Transverse colon (tissue), 4 donors: ENCODE results near the gene GMIP. TPM values are rescaled to one million over a fixed set of nuclear protein-coding genes. Genes with fewer than 3 reads are reported as not detected.
A peak's percentile ranks its signal among the peaks of the same experiment; 100 is the strongest.

Source experiments
- DNase-seq: peaks from one replicate; pipeline ENCODE4 v3.0.0-alpha.2; 2019
- H3K27ac ChIP-seq, 4 donors: fragments of 200-600 bp; sonication (generic); 2 replicates each; pipeline ENCODE4 v1.5.1; 2016 to 2018; ENCODE audit warnings: inconsistent platforms in 4 of 4
- H3K27me3 ChIP-seq: fragments of 200-600 bp; sonication (generic); 2 replicates; pipeline ENCODE4 v1.5.1; 2017; ENCODE audit warnings: inconsistent platforms
- H3K36me3 ChIP-seq, 4 donors: fragments of 200-600 bp; sonication (generic); 2 replicates each; pipeline ENCODE4 v1.5.1; 2017 to 2019; ENCODE audit warnings: inconsistent platforms in 4 of 4
- H3K4me1 ChIP-seq, 4 donors: fragments of 200-600 bp; sonication (generic); 2 replicates each; pipeline ENCODE4 v1.5.1; 2017 to 2020; ENCODE audit warnings: inconsistent platforms in 4 of 4
- H3K4me3 ChIP-seq, 4 donors: fragments of 200-600 bp; sonication (generic); 1 replicate in 1 of 4; 2 replicates in 3 of 4; pipeline versions ENCODE4 v1.5.1 to v1.6.1; 2017 to 2019; ENCODE audit warnings: inconsistent platforms in 4 of 4
- H3K9me3 ChIP-seq, 2 donors: fragments of 200-600 bp; sonication (generic); 2 replicates each; pipeline ENCODE4 v1.5.1; 2017 to 2019; ENCODE audit warnings: inconsistent platforms in 2 of 2
- EP300 ChIP-seq: sonication (generic); formaldehyde crosslinking; IDR thresholded peaks from one replicate; pipeline ENCODE4 v1.6.1; 2017; ENCODE audit warnings: antibody characterized with exemption, low read depth
- POLR2A ChIP-seq: fragments of 450-650 bp; IDR thresholded peaks from one replicate; pipeline ENCODE4 v1.6.1; 2016; ENCODE audit warnings: antibody characterized with exemption, mild to moderate bottlenecking, moderate library complexity
- POLR2AphosphoS5 ChIP-seq, 3 donors: sonication (generic); formaldehyde crosslinking; IDR thresholded peaks; one replicate each; pipeline ENCODE4 v1.6.1; 2016; ENCODE audit warnings: antibody characterized with exemption in 3 of 3
- WGBS, 2 donors: methylation state at CpG; one replicate each; pipeline ENCODE4 v1.1.5; 2018; ENCODE audit warnings: low coverage in 1 of 2; 5-methylcytosine and 5-hydroxymethylcytosine counted together
- in situ Hi-C, 4 donors: fragments of 200-750 bp; cut with MboI; loops; one replicate each; pipeline versions ENCODE4 v1.15.0 to v1.15.1; 2017; ENCODE audit warnings: low sequenced_read_pairs in 3 of 4, low pct_ligation_motif_present in 1 of 4, low pct_unique_long_range_greater_than_20kb in 1 of 4
- intact Hi-C: fragments of 100-400 bp; cut with DNase I; formaldehyde crosslinking; loops from one replicate; pipeline ENCODE4 v1.15.1; 2023; ENCODE audit warnings: low total_unique reads
- total RNA-seq, 4 donors: library from RNA; depleted of rRNA; stranded (reverse); fragments of >200 nt; gene quantifications; one replicate each; pipeline ENCODE4 v1.1.0, GENCODE V29; 2016
- TF ChIP-seq, protein P1 (sequence below), 5 experiments: fragments of 200-600 bp in 3 of 5; fragments of 450-650 bp in 2 of 5; sonication (generic) in 3 of 5; IDR thresholded peaks; 1 replicate in 2 of 5; 2 replicates in 3 of 5; pipeline ENCODE4 v1.5.1; 2016 to 2017; ENCODE audit warnings: antibody characterized with exemption in 5 of 5, inconsistent platforms in 3 of 5, mild to moderate bottlenecking in 2 of 5, moderate library complexity in 1 of 5

GMIP gene
- total RNA-seq, 4 donors from 2014 or later = 17.3 to 84.9 (median 27.2) TPM

DNA sequence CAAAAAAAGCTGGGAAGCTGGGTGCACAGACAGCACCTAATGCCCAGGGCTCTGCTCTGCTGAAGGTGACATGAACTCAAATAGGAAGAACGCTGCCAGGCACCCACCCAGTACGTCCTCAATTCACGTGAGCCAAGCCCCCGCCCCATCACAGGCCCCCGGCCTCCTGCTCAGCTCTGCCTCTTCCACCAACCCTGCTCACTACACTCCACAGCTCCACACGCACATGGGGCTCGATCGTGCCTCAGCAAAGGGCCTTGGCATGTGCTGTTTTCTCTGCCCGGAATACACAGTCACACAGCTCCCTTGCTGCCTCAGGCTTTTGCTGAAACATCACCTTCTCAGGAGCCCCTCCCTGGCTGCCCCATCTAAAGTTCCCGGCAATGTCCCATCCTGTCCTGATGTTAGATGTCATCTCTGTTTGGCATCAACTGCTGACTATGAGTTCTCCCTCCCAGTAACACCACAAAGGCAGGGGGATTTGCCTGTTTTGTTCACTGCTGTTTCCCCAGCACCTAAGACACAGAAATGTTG lies 17.8 kb upstream of the GMIP start:
- H3K9me3 ChIP-seq = no peaks in the 10 kb centered on the region
- peaks cover 0 to 29% (median 12%) of the 10 kb centered on the region in 4 donors for H3K36me3 ChIP-seq
- 78 to 85% methylated on average over 6 to 10 of the region's 10 CpGs for WGBS, 2 donors
- TF ChIP-seq POLR2AphosphoS5 (IDR thresholded peaks at IDR 0.05) = no peak
- no peak for TF ChIP-seq EP300
- TF ChIP-seq, protein P1, sequence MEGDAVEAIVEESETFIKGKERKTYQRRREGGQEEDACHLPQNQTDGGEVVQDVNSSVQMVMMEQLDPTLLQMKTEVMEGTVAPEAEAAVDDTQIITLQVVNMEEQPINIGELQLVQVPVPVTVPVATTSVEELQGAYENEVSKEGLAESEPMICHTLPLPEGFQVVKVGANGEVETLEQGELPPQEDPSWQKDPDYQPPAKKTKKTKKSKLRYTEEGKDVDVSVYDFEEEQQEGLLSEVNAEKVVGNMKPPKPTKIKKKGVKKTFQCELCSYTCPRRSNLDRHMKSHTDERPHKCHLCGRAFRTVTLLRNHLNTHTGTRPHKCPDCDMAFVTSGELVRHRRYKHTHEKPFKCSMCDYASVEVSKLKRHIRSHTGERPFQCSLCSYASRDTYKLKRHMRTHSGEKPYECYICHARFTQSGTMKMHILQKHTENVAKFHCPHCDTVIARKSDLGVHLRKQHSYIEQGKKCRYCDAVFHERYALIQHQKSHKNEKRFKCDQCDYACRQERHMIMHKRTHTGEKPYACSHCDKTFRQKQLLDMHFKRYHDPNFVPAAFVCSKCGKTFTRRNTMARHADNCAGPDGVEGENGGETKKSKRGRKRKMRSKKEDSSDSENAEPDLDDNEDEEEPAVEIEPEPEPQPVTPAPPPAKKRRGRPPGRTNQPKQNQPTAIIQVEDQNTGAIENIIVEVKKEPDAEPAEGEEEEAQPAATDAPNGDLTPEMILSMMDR (IDR thresholded peaks at IDR 0.05) = no peak
- no peak for TF ChIP-seq POLR2A
- H3K27me3 ChIP-seq = no peaks in the 10 kb centered on the region
- in situ Hi-C loops = no loop called here
- H3K4me3 ChIP-seq = no peak overlapping the region
- H3K27ac ChIP-seq = peak overlapping the region in 2 of 4 donors; percentile 4 to 86
- no peak for DNase-seq
- H3K4me1 ChIP-seq = peaks cover 7 to 24% (median 12%) of the 10 kb centered on the region in 4 donors
- intact Hi-C loops = no loop called here

DNA sequence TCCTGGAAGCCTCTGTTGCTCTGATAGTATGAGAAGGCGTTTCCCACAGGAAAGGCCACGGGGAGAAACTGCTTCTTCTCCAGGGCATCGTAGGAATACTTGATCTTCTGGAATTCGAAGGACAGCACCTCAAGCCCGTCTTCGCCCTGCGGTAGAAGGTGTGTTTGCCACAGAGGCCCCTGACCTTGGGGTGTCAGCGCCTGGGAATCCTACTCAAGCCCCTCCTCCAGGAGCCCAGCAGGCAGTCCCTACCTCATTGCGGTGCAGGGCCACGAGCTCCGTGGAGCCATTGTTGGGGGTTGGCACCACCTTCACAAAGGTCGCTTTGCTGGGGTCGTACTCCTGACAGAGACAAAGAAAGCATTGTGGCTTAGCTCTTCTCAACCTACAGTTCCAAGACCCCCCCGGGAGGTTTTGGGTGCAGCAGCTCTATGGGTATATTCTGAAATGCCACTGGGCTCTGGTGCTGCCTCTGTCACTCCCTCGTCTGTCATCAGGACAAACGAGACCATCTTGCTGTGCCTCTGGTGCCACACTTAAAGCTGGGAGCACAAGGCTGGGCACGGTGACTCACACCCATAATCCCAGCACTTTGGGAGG lies 16.3 kb upstream of the GMIP start:
- Histone ChIP-seq H3K4me1 (peaks cover 7 to 24% (median 12%) of the 10 kb centered on the region in 4 donors), H3K36me3 (peaks cover 0 to 44% (median 18%) of the 10 kb centered on the region in 4 donors), H3K9me3 (no peaks in the 10 kb centered on the region), H3K27me3 (no peaks in the 10 kb centered on the region), H3K27ac (no peak overlapping the region), H3K4me3 (no peak overlapping the region)
- intact Hi-C loops = no loop called here
- no peak for DNase-seq
- WGBS, 2 donors = 87 to 90% methylated on average over 6 to 17 of the region's 17 CpGs
- in situ Hi-C loops = no loop called here
- TF ChIP-seq POLR2A (no peak), EP300 (no peak), POLR2AphosphoS5 (IDR thresholded peaks at IDR 0.05) (no peak)
- TF ChIP-seq, protein P1 (IDR thresholded peaks at IDR 0.05) = no peak

DNA sequence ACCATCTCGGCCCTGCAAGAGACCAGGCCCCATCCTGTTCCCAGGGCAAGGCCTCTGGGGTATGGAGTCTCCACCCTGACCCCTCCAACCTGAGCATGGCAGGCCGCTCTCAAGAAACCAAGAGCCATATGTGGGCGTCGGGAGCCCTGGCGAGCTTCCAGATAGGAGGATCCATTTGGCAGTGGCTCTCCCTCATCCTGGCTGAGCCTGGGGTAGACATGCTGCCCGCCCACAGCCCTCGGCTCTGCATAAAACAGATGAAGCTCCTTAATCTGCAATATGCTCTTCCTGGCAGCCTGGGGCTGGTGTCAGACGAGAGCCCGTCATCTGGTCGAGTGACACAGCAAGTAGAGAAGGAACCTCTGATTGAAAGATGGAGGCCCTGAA lies 13.9 kb upstream of the GMIP start:
- Histone ChIP-seq H3K27me3 (no peaks in the 10 kb centered on the region), H3K9me3 (no peaks in the 10 kb centered on the region), H3K4me3 (no peak overlapping the region), H3K27ac (no peak overlapping the region), H3K36me3 (peaks cover 0 to 62% (median 32%) of the 10 kb centered on the region in 4 donors), H3K4me1 (peaks cover 2 to 15% (median 5%) of the 10 kb centered on the region in 4 donors)
- TF ChIP-seq, protein P1 (IDR thresholded peaks at IDR 0.05) = no peak
- TF ChIP-seq EP300 (no peak), POLR2A (no peak), POLR2AphosphoS5 (IDR thresholded peaks at IDR 0.05) (no peak)
- intact Hi-C loops = no loop called here
- in situ Hi-C loops = no loop called here
- WGBS, 2 donors = 81% methylated on average over 10 of the region's 10 CpGs; no CpG with 5 or more reads in 1 of the 2 donors
- no peak for DNase-seq

DNA sequence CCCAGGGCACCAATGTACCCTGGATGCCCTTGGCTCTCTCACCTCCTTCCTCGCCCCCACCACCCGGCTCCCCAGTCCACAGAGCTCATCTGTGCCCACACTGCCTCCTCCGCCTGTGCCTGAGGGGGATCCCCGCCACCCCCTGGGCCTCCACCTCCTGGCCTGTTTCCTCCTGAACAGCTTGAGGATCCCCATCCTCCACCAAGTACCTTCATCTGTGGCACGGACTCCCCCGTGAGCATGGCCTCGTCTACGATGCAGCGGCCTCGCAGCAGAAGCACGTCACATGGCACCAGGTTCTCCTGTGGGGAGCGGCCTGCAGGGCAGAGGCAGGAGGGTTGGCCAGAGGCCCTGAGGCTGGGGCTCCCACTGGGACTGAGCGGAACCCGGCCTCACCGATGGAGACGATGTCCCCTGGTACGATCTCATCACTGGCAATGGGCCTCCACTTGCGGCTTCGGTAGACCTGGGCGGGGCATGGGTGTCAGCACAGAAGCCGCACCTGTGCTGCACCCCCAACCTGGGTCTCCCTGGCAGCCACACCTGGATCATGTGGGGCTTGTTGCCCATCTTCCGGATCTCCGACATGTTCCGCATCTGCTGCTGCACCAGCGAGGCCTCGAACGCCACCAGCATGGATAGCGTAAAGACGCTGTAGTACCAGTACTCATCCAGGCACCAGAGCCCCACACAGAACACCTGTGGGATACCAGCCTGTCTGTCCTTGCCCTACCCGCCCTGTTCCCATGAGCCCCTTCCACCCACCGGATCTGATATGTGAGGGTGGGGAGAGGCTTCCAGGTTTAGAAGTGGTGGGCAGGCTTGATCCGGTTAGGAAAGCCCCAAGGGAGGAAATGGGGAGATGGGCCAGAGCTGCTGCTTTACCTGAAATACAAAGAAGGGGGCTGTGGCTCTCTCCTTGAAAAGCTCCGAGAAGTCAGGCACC lies 13.3 kb upstream of the GMIP start:
- TF ChIP-seq, protein P1 (IDR thresholded peaks at IDR 0.05) = no peak
- TF ChIP-seq POLR2AphosphoS5 (IDR thresholded peaks at IDR 0.05) = no peak
- TF ChIP-seq EP300 = no peak
- TF ChIP-seq POLR2A = no peak
- intact Hi-C loops (no loop called here), in situ Hi-C loops (no loop called here)
- Histone ChIP-seq H3K36me3 (peaks cover 0 to 66% (median 34%) of the 10 kb centered on the region in 4 donors), H3K4me3 (no peak overlapping the region), H3K4me1 (peaks cover 0 to 8% (median 0%) of the 10 kb centered on the region in 4 donors), H3K27me3 (no peaks in the 10 kb centered on the region), H3K27ac (no peak overlapping the region), H3K9me3 (no peaks in the 10 kb centered on the region)
- WGBS, 2 donors = 95% methylated on average over 11 to 33 of the region's 33 CpGs
- no peak for DNase-seq
